PC-3 (cell line): Measurements from ENCODE around the gene EPG5. TPM values are rescaled to one million over a fixed set of nuclear protein-coding genes. Genes with fewer than 3 reads are reported as not detected.

Experiments
- ATAC-seq: fragments of 200-7000 bp; cut with Tn5 transposase; 2 replicates; pipeline ENCODE4 v1.9.1; 2020; ENCODE audit warnings: mild to moderate bottlenecking, moderate library complexity
- BruUV-seq: library from RNA; stranded (reverse); fragments of 400-500 nt; replicated peaks from 2 replicates; lab custom pipeline; 2021; lab: Mats Ljungman, UMichigan
- CTCF ChIA-PET: fragments of 300-600 bp; sonication (Branson Sonifier 250); formaldehyde crosslinking; loops from one replicate; lab custom pipeline; 2022; ENCODE audit warnings: antibody characterized with exemption; lab: Charles Lee
- POLR2A ChIA-PET: fragments of 300-600 bp; sonication (Branson Sonifier 250); formaldehyde crosslinking; loops from one replicate; lab custom pipeline; 2022; ENCODE audit warnings: antibody characterized with exemption; ENCODE audit not compliant: unreplicated experiment; lab: Charles Lee
- DNase-seq: peaks from one replicate; pipeline ENCODE4 v3.0.0-alpha.2; 2015
- H2AFZ ChIP-seq: fragments of 300-600 bp; sonication (generic); 2 replicates; pipeline ENCODE4 v1.6.0; 2016; ENCODE audit warnings: antibody characterized with exemption, low read length
- H3F3A ChIP-seq: fragments of 300-600 bp; sonication (generic); one replicate; pipeline ENCODE4 v1.6.0; 2017; ENCODE audit warnings: antibody characterized with exemption, low read length, control low read depth, mild to moderate bottlenecking; ENCODE audit not compliant: unreplicated experiment
- H3K27ac ChIP-seq: fragments of 300-600 bp; sonication (generic); 2 replicates; pipeline ENCODE4 v1.5.1; 2016; ENCODE audit warnings: mild to moderate bottlenecking, low read length
- H3K27me3 ChIP-seq: fragments of 300-600 bp; sonication (generic); 2 replicates; pipeline ENCODE4 v1.6.1; 2016; ENCODE audit warnings: low read length, mixed read lengths
- H3K36me3 ChIP-seq: fragments of 300-600 bp; sonication (generic); 2 replicates; pipeline ENCODE4 v1.6.1; 2016; ENCODE audit warnings: low read depth, mixed run types, low read length, mixed read lengths
- H3K4me1 ChIP-seq: fragments of 300-600 bp; sonication (generic); 2 replicates; pipeline ENCODE4 v1.5.1; 2016; ENCODE audit warnings: low read length; ENCODE audit not compliant: insufficient read depth
- H3K4me2 ChIP-seq: fragments of 300-600 bp; sonication (generic); 2 replicates; pipeline ENCODE4 v1.6.0; 2016; ENCODE audit warnings: low read length
- H3K4me3 ChIP-seq: fragments of 300-600 bp; sonication (generic); 2 replicates; pipeline ENCODE4 v1.5.1; 2016; ENCODE audit warnings: mild to moderate bottlenecking, low read length, mixed read lengths
- H3K79me2 ChIP-seq: fragments of 300-600 bp; sonication (generic); 2 replicates; pipeline ENCODE4 v1.6.1; 2017; ENCODE audit warnings: low read length, mixed read lengths
- H3K9ac ChIP-seq: fragments of 300-600 bp; sonication (generic); 2 replicates; pipeline ENCODE4 v1.6.0; 2016; ENCODE audit warnings: mild to moderate bottlenecking, low read length
- H3K9me2 ChIP-seq: fragments of 300-600 bp; sonication (generic); replicated peaks from 2 replicates; pipeline ENCODE4 v1.6.1; 2016; ENCODE audit warnings: mixed run types, low read length, mixed read lengths
- H3K9me3 ChIP-seq: fragments of 300-600 bp; sonication (generic); 2 replicates; pipeline ENCODE4 v1.6.1; 2016; ENCODE audit warnings: low read length, mixed read lengths
- H4K20me1 ChIP-seq: fragments of 300-600 bp; sonication (generic); 2 replicates; pipeline ENCODE4 v1.6.1; 2016; ENCODE audit warnings: low read length, mixed read lengths
- CTCF ChIP-seq: fragments of 300-600 bp; sonication (generic); conservative IDR thresholded peaks from 2 replicates; pipeline ENCODE4 v1.5.1; 2017; ENCODE audit warnings: antibody characterized with exemption, low read depth, mild to moderate bottlenecking, low read length
- EZH2 ChIP-seq: fragments of 300-600 bp; sonication (generic); IDR thresholded peaks from one replicate; pipeline ENCODE4 v1.6.1; 2017; ENCODE audit warnings: antibody characterized with exemption, mild to moderate bottlenecking, low read length; ENCODE audit not compliant: unreplicated experiment
- EZH2phosphoT487 ChIP-seq: fragments of 300-600 bp; sonication (generic); IDR thresholded peaks from 2 replicates; pipeline ENCODE4 v1.6.1; 2018; ENCODE audit warnings: mild to moderate bottlenecking, antibody characterized with exemption, low read length, borderline replicate concordance
- intact Hi-C: fragments of 100-400 bp; cut with micrococcal nuclease; formaldehyde crosslinking; loops from 2 replicates; pipeline ENCODE4 v1.9.0; 2023
- total RNA-seq: library from RNA; depleted of rRNA; stranded (reverse); fragments of >200 nt; gene quantifications from 2 replicates; pipeline ENCODE4 v1.2.3, GENCODE V29; 2014

The EPG5 gene
- total RNA-seq, 1 experiment from 2014 or later, result 7.1 TPM

GRCh38 chr18:45900623-45901022, 66.5 kb downstream of the EPG5 start:
- no peak overlapping the region for H2AFZ ChIP-seq
- ChIA-PET POLR2A (no interaction called here), CTCF (no interaction called here)
- TF ChIP-seq EZH2phosphoT487 (no peak), CTCF (no peak), EZH2 (no peak)
- H3K79me2 ChIP-seq, result no peaks in the 10 kb centered on the region
- no peaks in the 10 kb centered on the region for H3K27me3 ChIP-seq
- H3K9me3 ChIP-seq, result no peaks in the 10 kb centered on the region
- no peak for DNase-seq
- ATAC-seq, result no peak
- intact Hi-C loops, result no loop called here
- H3K4me1 ChIP-seq, result no peaks in the 10 kb centered on the region
- H3K4me2 ChIP-seq, result no peak overlapping the region
- no peak overlapping the region for H3K27ac ChIP-seq
- no peak overlapping the region for H3K4me3 ChIP-seq
- H4K20me1 ChIP-seq, result no peaks in the 10 kb centered on the region
- H3K9ac ChIP-seq, result no peak overlapping the region
- no peaks in the 10 kb centered on the region for H3F3A ChIP-seq
- H3K36me3 ChIP-seq, result no peaks in the 10 kb centered on the region
- no TSS peak for BruUV-seq
- H3K9me2 ChIP-seq, result no peaks in the 10 kb centered on the region

- ATAC-seq, result no peak
- Histone ChIP-seq H3K36me3 (no peaks in the 10 kb centered on the region), H3F3A (no peaks in the 10 kb centered on the region), H3K4me3 (no peak overlapping the region), H3K27me3 (no peaks in the 10 kb centered on the region), H2AFZ (no peak overlapping the region), H3K27ac (no peak overlapping the region), H4K20me1 (no peaks in the 10 kb centered on the region), H3K79me2 (no peaks in the 10 kb centered on the region), H3K9ac (no peak overlapping the region), H3K4me1 (no peaks in the 10 kb centered on the region), H3K9me2 (no peaks in the 10 kb centered on the region), H3K9me3 (no peaks in the 10 kb centered on the region), H3K4me2 (no peak overlapping the region)
- TF ChIP-seq CTCF (no peak), EZH2phosphoT487 (no peak), EZH2 (no peak)
- POLR2A ChIA-PET, result no interaction called here
- CTCF ChIA-PET, result interaction anchor here (1.0 kb wide), 1 partner anchor 13 kb away, joined by 4 read pairs; no protein-coding TSS in a partner anchor
- no peak for DNase-seq
- BruUV-seq, result no TSS peak
- intact Hi-C loops, result no loop called here
Observed at GRCh38 chr18:45896991-45897390, 70.1 kb downstream of the EPG5 start.

GRCh38 chr18:45896452-45896851, 70.7 kb downstream of the EPG5 start:
- Histone ChIP-seq H3K27ac (no peak overlapping the region), H3F3A (no peaks in the 10 kb centered on the region), H3K4me3 (no peak overlapping the region), H4K20me1 (no peaks in the 10 kb centered on the region), H3K27me3 (no peaks in the 10 kb centered on the region), H3K9me3 (no peaks in the 10 kb centered on the region), H2AFZ (no peak overlapping the region), H3K79me2 (no peaks in the 10 kb centered on the region), H3K4me2 (no peak overlapping the region), H3K4me1 (no peaks in the 10 kb centered on the region), H3K9me2 (no peaks in the 10 kb centered on the region), H3K36me3 (no peaks in the 10 kb centered on the region), H3K9ac (no peak overlapping the region)
- DNase-seq (no peak), ATAC-seq (no peak)
- ChIA-PET POLR2A (no interaction called here), CTCF (interaction anchor here (1.0 kb wide), 1 partner anchor 14 kb away, joined by 4 read pairs; no protein-coding TSS in a partner anchor)
- no TSS peak for BruUV-seq
- intact Hi-C loops, result no loop called here
- TF ChIP-seq EZH2phosphoT487 (no peak), EZH2 (no peak), CTCF (no peak)
